ENCODE measurements around the gene CENPO.
A peak's percentile ranks its signal among the peaks of the same experiment; 100 is the strongest.
"Not testable (repeated sequence)": the region's sequence is repeated elsewhere in the genome, so short reads cannot be mapped to it uniquely, and the experiment has no call there.

CENPO gene

GRCh38 chr2:24824071-24824588 lies 30.9 kb downstream of the CENPO start:
- DNase-seq (ENCODE audit: low read depth, low spot score), result no peak

GRCh38 chr2:24824966-24825882 lies 32.0 kb downstream of the CENPO start:
- no peak for DNase-seq (ENCODE audit: low read depth, low spot score)

GRCh38 chr2:24825883-24826772 lies 32.9 kb downstream of the CENPO start:
- DNase-seq (ENCODE audit: low read depth, low spot score), result no peak

GRCh38 chr2:24826773-24827145 lies 33.5 kb downstream of the CENPO start:
- DNase-seq (ENCODE audit: low read depth, low spot score), result no peak

GRCh38 chr2:24827321-24828237 lies 34.4 kb downstream of the CENPO start:
- DNase-seq (ENCODE audit: low read depth, low spot score), result peak; percentile 25

GRCh38 chr2:24828238-24828996 lies 35.2 kb downstream of the CENPO start:
- DNase-seq (ENCODE audit: low read depth, low spot score), result no peak

- DNase-seq (ENCODE audit: low read depth, low spot score), result no peak
Observed at GRCh38 chr2:24830351-24830750, 37.1 kb downstream of the CENPO start.

GRCh38 chr2:24830786-24831185 lies 37.6 kb downstream of the CENPO start:
- DNase-seq (ENCODE audit: low read depth, low spot score), result no peak

GRCh38 chr2:24831221-24832072 lies 38.2 kb downstream of the CENPO start:
- DNase-seq (ENCODE audit: low read depth, low spot score), result no peak

GRCh38 chr2:24832073-24832461 lies 38.8 kb downstream of the CENPO start:
- DNase-seq (ENCODE audit: low read depth, low spot score), result no peak

- DNase-seq (ENCODE audit: low read depth, low spot score), result no peak
Observed at GRCh38 chr2:24832521-24832920, 39.3 kb downstream of the CENPO start.

GRCh38 chr2:24832931-24833701 lies 39.9 kb downstream of the CENPO start:
- no peak for DNase-seq (ENCODE audit: low read depth, low spot score)

- DNase-seq (ENCODE audit: low read depth, low spot score), result no peak
Observed at GRCh38 chr2:24833821-24834732, 40.9 kb downstream of the CENPO start.

GRCh38 chr2:24834733-24835395 lies 41.6 kb downstream of the CENPO start:
- no peak for DNase-seq (ENCODE audit: low read depth, low spot score)

GRCh38 chr2:24835411-24835810 lies 42.2 kb downstream of the CENPO start:
- not testable (repeated sequence) for DNase-seq (ENCODE audit: low read depth, low spot score)

- DNase-seq (ENCODE audit: low read depth, low spot score), result no peak
Observed at GRCh38 chr2:24836206-24836605, 43.0 kb downstream of the CENPO start.

GRCh38 chr2:24836706-24837105 lies 43.5 kb downstream of the CENPO start:
- DNase-seq (ENCODE audit: low read depth, low spot score), result no peak

Data from activated naive CD8-positive, alpha-beta T cell treated with anti-CD3 and anti-CD28 coated beads, Interleukin-2, amount 50 U/mL, for 16 hours (primary cell).